ENCODE results near the gene ZNF341. TPM values are rescaled to one million over a fixed set of nuclear protein-coding genes. Genes with fewer than 3 reads are reported as not detected.

Gene ZNF341
- total RNA-seq, 1 donor from 2014 or later, result 2.3 TPM

GRCh38 chr20:33827634-33828325 is 96.0 kb downstream of the ZNF341 start:
- no peak for DNase-seq (ENCODE audit: low read depth)
- no peak overlapping the region for H3K4me3 ChIP-seq (ENCODE audit: low read depth, low read length)
- TF ChIP-seq, protein P1, sequence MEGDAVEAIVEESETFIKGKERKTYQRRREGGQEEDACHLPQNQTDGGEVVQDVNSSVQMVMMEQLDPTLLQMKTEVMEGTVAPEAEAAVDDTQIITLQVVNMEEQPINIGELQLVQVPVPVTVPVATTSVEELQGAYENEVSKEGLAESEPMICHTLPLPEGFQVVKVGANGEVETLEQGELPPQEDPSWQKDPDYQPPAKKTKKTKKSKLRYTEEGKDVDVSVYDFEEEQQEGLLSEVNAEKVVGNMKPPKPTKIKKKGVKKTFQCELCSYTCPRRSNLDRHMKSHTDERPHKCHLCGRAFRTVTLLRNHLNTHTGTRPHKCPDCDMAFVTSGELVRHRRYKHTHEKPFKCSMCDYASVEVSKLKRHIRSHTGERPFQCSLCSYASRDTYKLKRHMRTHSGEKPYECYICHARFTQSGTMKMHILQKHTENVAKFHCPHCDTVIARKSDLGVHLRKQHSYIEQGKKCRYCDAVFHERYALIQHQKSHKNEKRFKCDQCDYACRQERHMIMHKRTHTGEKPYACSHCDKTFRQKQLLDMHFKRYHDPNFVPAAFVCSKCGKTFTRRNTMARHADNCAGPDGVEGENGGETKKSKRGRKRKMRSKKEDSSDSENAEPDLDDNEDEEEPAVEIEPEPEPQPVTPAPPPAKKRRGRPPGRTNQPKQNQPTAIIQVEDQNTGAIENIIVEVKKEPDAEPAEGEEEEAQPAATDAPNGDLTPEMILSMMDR (IDR thresholded peaks at IDR 0.05; ENCODE audit: insufficient read depth, low read length, poor library complexity, severe bottlenecking), result no peak
- no peaks in the 10 kb centered on the region for H3K27me3 ChIP-seq (ENCODE audit: control insufficient read depth, insufficient read depth, low read length)
- no peaks in the 10 kb centered on the region for H3K36me3 ChIP-seq (ENCODE audit: control insufficient read depth, insufficient read depth, low read length)

DNA sequence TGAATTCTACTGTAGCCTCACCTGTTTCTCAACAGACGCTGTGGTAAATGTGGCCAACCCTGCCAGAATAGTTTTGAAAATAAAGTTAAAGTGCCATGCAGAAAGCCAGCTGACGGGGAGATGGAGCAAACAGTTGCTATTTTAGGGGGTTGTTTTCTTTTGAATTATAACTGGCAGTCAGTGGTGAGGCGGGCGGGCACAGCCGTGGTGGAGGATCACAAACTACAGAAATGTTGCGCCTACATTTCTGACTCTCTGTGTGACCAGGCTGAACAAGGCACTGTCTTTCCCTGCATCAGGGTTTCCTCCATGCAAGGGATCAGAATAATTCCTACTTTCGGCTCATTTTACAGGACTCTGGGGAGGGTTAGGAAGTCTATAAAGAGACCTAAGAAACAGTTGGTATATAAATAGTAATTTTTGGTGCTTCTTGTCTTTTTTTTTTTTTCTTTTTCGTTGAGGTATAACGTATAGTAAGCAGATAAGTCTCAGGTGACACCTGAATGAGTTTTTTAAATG is 96.6 kb downstream of the ZNF341 start:
- TF ChIP-seq, protein P1 (IDR thresholded peaks at IDR 0.05; ENCODE audit: insufficient read depth, low read length, poor library complexity, severe bottlenecking), result no peak
- H3K27me3 ChIP-seq (ENCODE audit: control insufficient read depth, insufficient read depth, low read length), result no peaks in the 10 kb centered on the region

DNA sequence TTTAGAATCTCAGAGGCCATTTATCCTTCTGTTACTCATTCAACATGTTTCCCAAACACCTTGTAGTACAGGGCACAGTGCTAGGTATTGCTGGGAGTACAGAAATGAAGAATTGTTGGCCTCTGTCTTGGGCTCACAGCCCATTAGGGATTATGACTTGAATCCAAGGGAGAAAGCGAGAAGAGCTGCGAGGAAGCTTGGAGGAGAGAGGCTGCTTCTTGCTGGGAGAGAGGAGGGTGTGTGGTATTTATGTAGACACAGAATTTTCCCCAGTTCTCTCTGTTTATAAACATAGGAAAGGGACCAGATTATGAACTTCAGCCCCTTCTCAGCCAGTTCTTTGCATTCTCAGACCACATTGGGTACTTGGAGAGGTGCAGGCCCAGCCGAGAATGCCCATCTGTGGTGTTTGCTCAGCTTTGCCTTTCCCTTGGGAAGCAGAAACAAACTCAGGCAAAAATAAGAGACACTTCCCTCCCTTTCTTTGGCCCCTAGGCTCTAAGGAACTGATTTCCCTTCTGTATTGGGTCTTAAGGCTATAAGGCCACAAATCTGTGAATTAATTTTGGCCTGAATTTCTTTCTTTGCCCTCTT is 97.3 kb downstream of the ZNF341 start:
- H3K27me3 ChIP-seq (ENCODE audit: control insufficient read depth, insufficient read depth, low read length), result no peaks in the 10 kb centered on the region
- no peak for DNase-seq (ENCODE audit: low read depth)
- TF ChIP-seq, protein P1 (IDR thresholded peaks at IDR 0.05; ENCODE audit: insufficient read depth, low read length, poor library complexity, severe bottlenecking), result no peak
- H3K4me3 ChIP-seq (ENCODE audit: low read depth, low read length), result no peak overlapping the region
- no peaks in the 10 kb centered on the region for H3K36me3 ChIP-seq (ENCODE audit: control insufficient read depth, insufficient read depth, low read length)

More for the DNA sequence above, 96.6 kb downstream of the ZNF341 start:
- Histone ChIP-seq H3K4me3 (ENCODE audit: low read depth, low read length) (no peak overlapping the region), H3K36me3 (ENCODE audit: control insufficient read depth, insufficient read depth, low read length) (no peaks in the 10 kb centered on the region)
- DNase-seq (ENCODE audit: low read depth), result no peak

GRCh38 chr20:33829636-33830035 is 97.8 kb downstream of the ZNF341 start:
- Histone ChIP-seq H3K4me3 (ENCODE audit: low read depth, low read length) (no peak overlapping the region), H3K36me3 (ENCODE audit: control insufficient read depth, insufficient read depth, low read length) (no peaks in the 10 kb centered on the region), H3K27me3 (ENCODE audit: control insufficient read depth, insufficient read depth, low read length) (no peaks in the 10 kb centered on the region)
- TF ChIP-seq, protein P1 (IDR thresholded peaks at IDR 0.05; ENCODE audit: insufficient read depth, low read length, poor library complexity, severe bottlenecking), result no peak
- DNase-seq (ENCODE audit: low read depth), result no peak

GRCh38 chr20:33830371-33830770 is 98.6 kb downstream of the ZNF341 start:
- no peak for DNase-seq (ENCODE audit: low read depth)
- TF ChIP-seq, protein P1 (IDR thresholded peaks at IDR 0.05; ENCODE audit: insufficient read depth, low read length, poor library complexity, severe bottlenecking), result no peak
- no peaks in the 10 kb centered on the region for H3K36me3 ChIP-seq (ENCODE audit: control insufficient read depth, insufficient read depth, low read length)
- no peak overlapping the region for H3K4me3 ChIP-seq (ENCODE audit: low read depth, low read length)
- no peaks in the 10 kb centered on the region for H3K27me3 ChIP-seq (ENCODE audit: control insufficient read depth, insufficient read depth, low read length)
